Measurements from ENCODE around the gene ZNF785. TPM values are rescaled to one million over a fixed set of nuclear protein-coding genes. Genes with fewer than 3 reads are reported as not detected.
A peak's percentile ranks its signal among the peaks of the same experiment; 100 is the strongest.
"Not testable (repeated sequence)": the region's sequence is repeated elsewhere in the genome, so short reads cannot be mapped to it uniquely, and the experiment has no call there.

Gene ZNF785
- total and polyA plus RNA-seq, 7 experiments from 2014 or later, result 2.6 to 37.1 (median 15.6) TPM

GRCh38 chr16:30541502-30542329 is 43.8 kb downstream of the ZNF785 start:
- Histone ChIP-seq H3K36me3 (ENCODE audit: control insufficient read depth in 2 of 3, insufficient read depth in 3 of 3, low read length in 3 of 3) (no peaks in the 10 kb centered on the region), H3K4me3 (ENCODE audit: low read length) (no peak overlapping the region), H3K9me3 (ENCODE audit: control insufficient read depth in 2 of 3, low read length in 3 of 3) (no peaks in the 10 kb centered on the region), H3K27ac (ENCODE audit: low read depth, low read length) (no peak overlapping the region), H3K27me3 (ENCODE audit: control insufficient read depth in 2 of 2, insufficient read depth in 2 of 2, low read length in 2 of 2) (no peaks in the 10 kb centered on the region), H3K4me1 (ENCODE audit: control insufficient read depth in 2 of 2, insufficient read depth in 2 of 2, low read length in 2 of 2) (no peaks in the 10 kb centered on the region)
- no peaks in the 10 kb centered on the region for H3K9me3 Mint-ChIP-seq
- peaks cover 0 to 7% (median 0%) of the 10 kb centered on the region in 5 donors for H3K36me3 Mint-ChIP-seq
- H3K4me3 Mint-ChIP-seq, result no peak overlapping the region
- DNase-seq, result no peak
- H3K27me3 Mint-ChIP-seq, result no peaks in the 10 kb centered on the region
- ChIA-PET POLR2A (interaction anchor here (0.9 to 1.5 kb wide), 2 partner anchors 10 to 17 kb away, joined by 3 to 6 read pairs; no protein-coding TSS in a partner anchor), CTCF (interaction anchor here (0.7 kb wide), 2 partner anchors 50 to 98 kb away, joined by 4 read pairs; no protein-coding TSS in a partner anchor)
- intact Hi-C loops (cut with micrococcal nuclease), result no loop called here
- no peak overlapping the region for H3K27ac Mint-ChIP-seq
- H3K4me1 Mint-ChIP-seq, result peaks cover 3 to 15% (median 14%) of the 10 kb centered on the region in 7 donors
- ATAC-seq, result no peak

- H3K9me3 ChIP-seq (ENCODE audit: control insufficient read depth in 2 of 3, low read length in 3 of 3); H3K27me3 ChIP-seq (ENCODE audit: control insufficient read depth in 2 of 2, insufficient read depth in 2 of 2, low read length in 2 of 2); H3K9me3 Mint-ChIP-seq; H3K27ac Mint-ChIP-seq; H3K27ac ChIP-seq (ENCODE audit: low read depth, low read length); H3K4me3 Mint-ChIP-seq; H3K4me1 ChIP-seq (ENCODE audit: control insufficient read depth in 2 of 2, insufficient read depth in 2 of 2, low read length in 2 of 2); intact Hi-C loops (cut with micrococcal nuclease); ATAC-seq; H3K36me3 Mint-ChIP-seq; H3K4me3 ChIP-seq (ENCODE audit: low read length); DNase-seq; H3K27me3 Mint-ChIP-seq; H3K36me3 ChIP-seq (ENCODE audit: control insufficient read depth in 2 of 3, insufficient read depth in 3 of 3, low read length in 3 of 3): not testable (repeated sequence)
- ChIA-PET POLR2A (interaction anchor here (0.9 to 1.5 kb wide), 2 partner anchors 11 to 16 kb away, joined by 3 to 6 read pairs; no protein-coding TSS in a partner anchor), CTCF (interaction anchor here (0.7 kb wide), 1 partner anchor 49 kb away, joined by 4 read pairs; no protein-coding TSS in a partner anchor)
- peaks cover 10 to 21% (median 19%) of the 10 kb centered on the region in 7 donors for H3K4me1 Mint-ChIP-seq
Observed at GRCh38 chr16:30540916-30541464, 44.5 kb downstream of the ZNF785 start.

- H3K4me1 ChIP-seq (ENCODE audit: control insufficient read depth in 2 of 2, insufficient read depth in 2 of 2, low read length in 2 of 2); H3K9me3 ChIP-seq (ENCODE audit: control insufficient read depth in 2 of 3, low read length in 3 of 3); H3K27ac ChIP-seq (ENCODE audit: low read depth, low read length); H3K27me3 Mint-ChIP-seq; H3K27me3 ChIP-seq (ENCODE audit: control insufficient read depth in 2 of 2, insufficient read depth in 2 of 2, low read length in 2 of 2); H3K4me3 Mint-ChIP-seq; H3K36me3 Mint-ChIP-seq; DNase-seq; H3K27ac Mint-ChIP-seq; H3K4me3 ChIP-seq (ENCODE audit: low read length); H3K9me3 Mint-ChIP-seq; intact Hi-C loops (cut with micrococcal nuclease); ATAC-seq; H3K36me3 ChIP-seq (ENCODE audit: control insufficient read depth in 2 of 3, insufficient read depth in 3 of 3, low read length in 3 of 3): not testable (repeated sequence)
- ChIA-PET CTCF (interaction anchor here (0.9 kb wide), 1 partner anchor 110 kb away, joined by 3 read pairs; the partner anchor contains the start of gene DCTPP1), POLR2A (interaction anchor here (0.6 to 0.9 kb wide), 2 partner anchors 10 to 838 kb away, joined by 6 to 7 read pairs; no protein-coding TSS in a partner anchor)
- H3K4me1 Mint-ChIP-seq, result peaks cover 14 to 27% (median 25%) of the 10 kb centered on the region in 7 donors
Observed at GRCh38 chr16:30539986-30540526, 45.4 kb downstream of the ZNF785 start.

- Mint-ChIP-seq H3K36me3 (peaks cover 0 to 7% (median 0%) of the 10 kb centered on the region in 5 donors), H3K27me3 (no peaks in the 10 kb centered on the region), H3K9me3 (no peaks in the 10 kb centered on the region), H3K4me1 (peaks cover 14 to 31% (median 26%) of the 10 kb centered on the region in 7 donors), H3K4me3 (peak overlapping the region in 1 of 10 donors; percentile 13), H3K27ac (no peak overlapping the region)
- peaks cover 8 to 9% of the 10 kb centered on the region in 2 donors for H3K4me1 ChIP-seq (ENCODE audit: control insufficient read depth in 2 of 2, insufficient read depth in 2 of 2, low read length in 2 of 2)
- H3K9me3 ChIP-seq (ENCODE audit: control insufficient read depth in 2 of 3, low read length in 3 of 3), result no peaks in the 10 kb centered on the region
- ChIA-PET CTCF (interaction anchor here (0.9 kb wide), 1 partner anchor 110 kb away, joined by 3 read pairs; the partner anchor contains the start of gene DCTPP1), POLR2A (interaction anchor here (0.6 to 1.1 kb wide), 3 partner anchors 11 to 837 kb away, joined by 3 to 7 read pairs (median 6); no protein-coding TSS in a partner anchor)
- no peak overlapping the region for H3K27ac ChIP-seq (ENCODE audit: low read depth, low read length)
- DNase-seq (no peak), ATAC-seq (no peak)
- no peak overlapping the region for H3K4me3 ChIP-seq (ENCODE audit: low read length)
- H3K27me3 ChIP-seq (ENCODE audit: control insufficient read depth in 2 of 2, insufficient read depth in 2 of 2, low read length in 2 of 2), result no peaks in the 10 kb centered on the region
- intact Hi-C loops (cut with micrococcal nuclease), result no loop called here
- no peaks in the 10 kb centered on the region for H3K36me3 ChIP-seq (ENCODE audit: control insufficient read depth in 2 of 3, insufficient read depth in 3 of 3, low read length in 3 of 3)
Observed at GRCh38 chr16:30539000-30539964, 46.2 kb downstream of the ZNF785 start.

- H3K4me1 ChIP-seq (ENCODE audit: control insufficient read depth in 2 of 2, insufficient read depth in 2 of 2, low read length in 2 of 2); H3K27me3 Mint-ChIP-seq; H3K9me3 ChIP-seq (ENCODE audit: control insufficient read depth in 2 of 3, low read length in 3 of 3); H3K9me3 Mint-ChIP-seq; H3K27me3 ChIP-seq (ENCODE audit: control insufficient read depth in 2 of 2, insufficient read depth in 2 of 2, low read length in 2 of 2); ATAC-seq; DNase-seq; intact Hi-C loops (cut with micrococcal nuclease); H3K4me3 ChIP-seq (ENCODE audit: low read length); H3K36me3 Mint-ChIP-seq: not testable (repeated sequence)
- Mint-ChIP-seq H3K27ac (peak overlapping the region; percentile 94 to 99 (median 98)), H3K4me1 (peaks cover 14 to 39% (median 31%) of the 10 kb centered on the region in 7 donors), H3K4me3 (peak overlapping the region; percentile 91 to 100 (median 96))
- CTCF ChIA-PET, result interaction anchor here (0.8 to 3.0 kb wide), 13 partner anchors 10 to 157 kb away, joined by 3 to 37 read pairs (median 6); partner anchors contain the start of genes DCTPP1, SEPHS2, ZNF688 and ZNF764
- Histone ChIP-seq H3K36me3 (ENCODE audit: control insufficient read depth in 2 of 3, insufficient read depth in 3 of 3, low read length in 3 of 3) (peaks cover 0 to 12% (median 0%) of the 10 kb centered on the region in 3 experiments), H3K27ac (ENCODE audit: low read depth, low read length) (peak overlapping the region; percentile 98)
- POLR2A ChIA-PET, result interaction anchor here (1.0 to 4.5 kb wide), 15 partner anchors 10 to 353 kb away, joined by 3 to 159 read pairs (median 6); partner anchors contain the start of genes CORO1A, DCTPP1, FBRS and PRR14
Observed at GRCh38 chr16:30536391-30537024, 49.0 kb downstream of the ZNF785 start.
